Hepatocyte (in vitro differentiated cells): ENCODE data around the gene CASP7. TPM values are rescaled to one million over a fixed set of nuclear protein-coding genes. Genes with fewer than 3 reads are reported as not detected.

ENCODE experiments used
- DNase-seq: peaks from one replicate; pipeline ENCODE4 v3.0.0-alpha.2; 2016; ENCODE audit warnings: low spot score
- H2AFZ ChIP-seq: fragments of 200-600 bp; sonication (generic); 2 replicates; pipeline ENCODE4 v1.6.0; 2016; ENCODE audit warnings: antibody characterized with exemption, mild to moderate bottlenecking
- H3K27ac ChIP-seq: fragments of 200-600 bp; sonication (generic); 2 replicates; pipeline ENCODE4 v1.5.1; 2016; ENCODE audit warnings: mild to moderate bottlenecking
- H3K27me3 ChIP-seq: fragments of 200-600 bp; sonication (generic); 2 replicates; pipeline ENCODE4 v1.6.1; 2016
- H3K36me3 ChIP-seq: fragments of 200-600 bp; sonication (generic); replicated peaks from 2 replicates; pipeline ENCODE4 v1.5.1; 2016; ENCODE audit warnings: low read depth; ENCODE audit not compliant: insufficient read depth
- H3K4me1 ChIP-seq: fragments of 200-600 bp; sonication (generic); 2 replicates; pipeline ENCODE4 v1.5.1; 2016; ENCODE audit warnings: mild to moderate bottlenecking, moderate library complexity; ENCODE audit not compliant: insufficient read depth
- H3K4me2 ChIP-seq: fragments of 200-600 bp; sonication (generic); 2 replicates; pipeline ENCODE4 v1.6.0; 2016
- H3K4me3 ChIP-seq: fragments of 200-600 bp; sonication (generic); 2 replicates; pipeline ENCODE4 v1.5.1; 2016; ENCODE audit warnings: mild to moderate bottlenecking
- H3K79me2 ChIP-seq: fragments of 200-600 bp; sonication (generic); 2 replicates; pipeline ENCODE4 v1.6.0; 2017; ENCODE audit warnings: mild to moderate bottlenecking
- H3K9me2 ChIP-seq: fragments of 200-600 bp; sonication (generic); replicated peaks from 2 replicates; pipeline ENCODE4 v1.6.0; 2017; ENCODE audit warnings: mild to moderate bottlenecking; ENCODE audit not compliant: insufficient read depth
- H3K9me3 ChIP-seq: fragments of 200-600 bp; sonication (generic); 2 replicates; pipeline ENCODE4 v1.5.1; 2016; ENCODE audit warnings: low read depth, mild to moderate bottlenecking
- H4K20me1 ChIP-seq: fragments of 200-600 bp; sonication (generic); 2 replicates; pipeline ENCODE4 v1.6.0; 2016; ENCODE audit warnings: mild to moderate bottlenecking; ENCODE audit not compliant: insufficient read depth, poor library complexity, severe bottlenecking
- EZH2 ChIP-seq: fragments of 200-600 bp; sonication (generic); IDR thresholded peaks from 2 replicates; pipeline ENCODE4 v1.6.1; 2016; ENCODE audit warnings: antibody characterized with exemption, mild to moderate bottlenecking, borderline replicate concordance
- EZH2phosphoT487 ChIP-seq: fragments of 200-600 bp; sonication (generic); IDR thresholded peaks from one replicate; pipeline ENCODE4 v1.6.1; 2018; ENCODE audit warnings: antibody characterized with exemption, mild to moderate bottlenecking, low read depth, moderate library complexity; ENCODE audit not compliant: unreplicated experiment, severe bottlenecking
- WGBS: methylation state at CpG from one replicate; pipeline ENCODE4 v1.1.6; 2016; ENCODE audit warnings: low lambda C conversion rate; ENCODE audit errors: missing lambda C conversion rate; 5-methylcytosine and 5-hydroxymethylcytosine counted together
- polyA plus RNA-seq: library from polyadenylated mRNA; unstranded; fragments of >200 nt; fragmentation: Nextera tagmentation; extraction: Ambion mirVana; gene quantifications from 2 replicates; pipeline ENCODE4 v1.2.1, GENCODE V29; 2016
- total RNA-seq: library from RNA; depleted of rRNA; stranded (reverse); fragments of >200 nt; gene quantifications from 2 replicates; pipeline ENCODE4 v1.2.3, GENCODE V29; 2014
- TF ChIP-seq, protein P1 (sequence below): fragments of 200-600 bp; sonication (generic); IDR thresholded peaks from 2 replicates; pipeline ENCODE4 v1.5.1; 2016; ENCODE audit warnings: antibody characterized with exemption, mild to moderate bottlenecking; ENCODE audit not compliant: poor library complexity

CASP7 gene
- total and polyA plus RNA-seq, 2 experiments from 2014 or later: 19.8 to 35.0 TPM

DNA sequence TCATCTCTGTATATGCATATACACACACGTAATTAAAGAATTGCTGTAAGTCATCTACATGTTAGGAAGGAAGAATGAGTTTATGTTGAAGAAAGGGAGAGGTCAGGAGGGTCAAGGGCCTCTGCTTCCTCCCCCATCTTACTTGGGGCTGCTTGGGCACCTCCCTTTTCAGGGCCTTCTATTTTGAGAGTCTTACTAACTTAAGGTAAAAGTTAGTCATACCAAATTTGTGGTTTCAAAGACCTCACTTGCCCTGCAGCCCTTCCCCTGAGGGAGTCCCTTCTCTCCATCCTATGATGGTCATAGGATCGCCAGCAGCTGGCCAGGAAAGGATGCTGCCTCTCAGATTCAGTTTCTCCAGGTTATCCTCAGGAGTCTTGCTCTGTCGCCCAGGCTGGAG lies 74.4 kb downstream of the CASP7 start:
- WGBS: 92% methylated on average over 3 of the region's 3 CpGs

DNA sequence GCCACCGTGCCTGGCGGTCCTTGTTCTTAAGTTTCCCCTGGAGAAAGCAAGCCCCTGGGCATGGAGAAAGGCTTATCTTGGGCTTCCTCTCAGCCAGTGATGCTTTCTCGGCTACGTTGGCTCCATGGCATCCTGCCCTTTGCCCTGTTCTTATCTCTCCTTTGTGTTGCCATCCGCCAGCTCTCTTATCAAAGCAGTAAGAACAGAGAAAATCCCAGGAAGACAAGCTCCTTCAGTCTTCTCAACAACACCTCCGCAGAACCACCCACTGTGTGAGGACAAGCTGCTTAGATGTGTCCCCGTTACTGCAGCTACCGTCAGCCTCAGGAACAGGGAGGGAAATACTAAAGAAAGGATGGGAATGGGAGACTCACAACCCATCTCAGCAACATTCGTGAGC lies 75.1 kb downstream of the CASP7 start:
- H4K20me1 ChIP-seq: no peaks in the 10 kb centered on the region
- no peaks in the 10 kb centered on the region for H3K9me2 ChIP-seq
- H2AFZ ChIP-seq: no peak overlapping the region
- TF ChIP-seq EZH2 (no peak), EZH2phosphoT487 (no peak)
- TF ChIP-seq, protein P1, sequence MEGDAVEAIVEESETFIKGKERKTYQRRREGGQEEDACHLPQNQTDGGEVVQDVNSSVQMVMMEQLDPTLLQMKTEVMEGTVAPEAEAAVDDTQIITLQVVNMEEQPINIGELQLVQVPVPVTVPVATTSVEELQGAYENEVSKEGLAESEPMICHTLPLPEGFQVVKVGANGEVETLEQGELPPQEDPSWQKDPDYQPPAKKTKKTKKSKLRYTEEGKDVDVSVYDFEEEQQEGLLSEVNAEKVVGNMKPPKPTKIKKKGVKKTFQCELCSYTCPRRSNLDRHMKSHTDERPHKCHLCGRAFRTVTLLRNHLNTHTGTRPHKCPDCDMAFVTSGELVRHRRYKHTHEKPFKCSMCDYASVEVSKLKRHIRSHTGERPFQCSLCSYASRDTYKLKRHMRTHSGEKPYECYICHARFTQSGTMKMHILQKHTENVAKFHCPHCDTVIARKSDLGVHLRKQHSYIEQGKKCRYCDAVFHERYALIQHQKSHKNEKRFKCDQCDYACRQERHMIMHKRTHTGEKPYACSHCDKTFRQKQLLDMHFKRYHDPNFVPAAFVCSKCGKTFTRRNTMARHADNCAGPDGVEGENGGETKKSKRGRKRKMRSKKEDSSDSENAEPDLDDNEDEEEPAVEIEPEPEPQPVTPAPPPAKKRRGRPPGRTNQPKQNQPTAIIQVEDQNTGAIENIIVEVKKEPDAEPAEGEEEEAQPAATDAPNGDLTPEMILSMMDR: no peak
- H3K79me2 ChIP-seq: no peaks in the 10 kb centered on the region
- H3K9me3 ChIP-seq: no peaks in the 10 kb centered on the region
- DNase-seq: peak; percentile 16
- H3K4me1 ChIP-seq: no peaks in the 10 kb centered on the region
- no peak overlapping the region for H3K27ac ChIP-seq
- H3K4me2 ChIP-seq: no peak overlapping the region
- no peaks in the 10 kb centered on the region for H3K27me3 ChIP-seq
- 48% methylated on average over 9 of the region's 9 CpGs for WGBS
- no peak overlapping the region for H3K4me3 ChIP-seq
- no peaks in the 10 kb centered on the region for H3K36me3 ChIP-seq

More for the DNA sequence above, 74.4 kb downstream of the CASP7 start:
- no peaks in the 10 kb centered on the region for H3K27me3 ChIP-seq
- H3K27ac ChIP-seq: no peak overlapping the region
- H3K9me2 ChIP-seq: no peaks in the 10 kb centered on the region
- H3K4me2 ChIP-seq: no peak overlapping the region
- no peaks in the 10 kb centered on the region for H4K20me1 ChIP-seq
- no peaks in the 10 kb centered on the region for H3K9me3 ChIP-seq
- H2AFZ ChIP-seq: no peak overlapping the region
- no peaks in the 10 kb centered on the region for H3K36me3 ChIP-seq
- DNase-seq: no peak
- TF ChIP-seq, protein P1: no peak
- TF ChIP-seq EZH2 (no peak), EZH2phosphoT487 (no peak)
- H3K4me3 ChIP-seq: no peak overlapping the region
- no peaks in the 10 kb centered on the region for H3K79me2 ChIP-seq
- H3K4me1 ChIP-seq: no peaks in the 10 kb centered on the region

GRCh38 chr10:113756940-113757543 lies 77.3 kb downstream of the CASP7 start:
- Histone ChIP-seq H4K20me1 (no peaks in the 10 kb centered on the region), H3K4me3 (no peak overlapping the region), H3K9me3 (no peaks in the 10 kb centered on the region), H3K4me1 (no peaks in the 10 kb centered on the region), H3K4me2 (no peak overlapping the region), H3K79me2 (no peaks in the 10 kb centered on the region), H2AFZ (no peak overlapping the region), H3K27me3 (no peaks in the 10 kb centered on the region), H3K9me2 (no peaks in the 10 kb centered on the region), H3K36me3 (no peaks in the 10 kb centered on the region), H3K27ac (no peak overlapping the region)
- no peak for DNase-seq
- 95% methylated on average over 12 of the region's 12 CpGs for WGBS
- no peak for TF ChIP-seq EZH2phosphoT487
- TF ChIP-seq EZH2: no peak
- TF ChIP-seq, protein P1: no peak

DNA sequence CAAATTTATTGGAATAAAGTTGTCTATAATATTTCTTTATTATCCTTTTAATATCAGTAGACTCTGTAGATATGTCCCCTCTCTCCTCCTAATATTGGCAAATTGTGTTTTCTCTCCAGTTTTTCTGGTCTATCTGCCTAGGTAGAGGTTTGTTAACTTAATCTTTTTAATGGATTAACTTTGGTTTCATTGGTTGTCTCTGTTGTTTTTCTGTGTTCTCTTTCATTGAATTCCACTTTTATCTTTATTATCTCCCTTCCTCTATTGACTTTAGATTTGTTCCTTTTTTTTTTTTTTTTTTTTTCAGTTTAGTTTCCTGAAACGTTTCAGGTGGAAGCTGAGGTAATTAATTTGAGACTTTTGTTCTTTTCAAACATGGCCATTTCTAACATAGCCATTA lies 82.4 kb downstream of the CASP7 start:
- Histone ChIP-seq H3K4me2 (no peak overlapping the region), H3K36me3 (no peaks in the 10 kb centered on the region), H3K27me3 (no peaks in the 10 kb centered on the region), H3K9me3 (peaks cover 4% of the 10 kb centered on the region), H3K27ac (no peak overlapping the region), H3K4me3 (no peak overlapping the region), H2AFZ (no peak overlapping the region), H4K20me1 (no peaks in the 10 kb centered on the region), H3K79me2 (no peaks in the 10 kb centered on the region), H3K9me2 (no peaks in the 10 kb centered on the region), H3K4me1 (no peaks in the 10 kb centered on the region)
- TF ChIP-seq EZH2: no peak
- TF ChIP-seq, protein P1: no peak
- no peak for TF ChIP-seq EZH2phosphoT487
- 46% methylated on average over 1 of the region's 1 CpG for WGBS
- DNase-seq: no peak
